HG03354 (cell line): ENCODE results near the gene DHX32.
A peak's percentile ranks its signal among the peaks of the same experiment; 100 is the strongest.

Source experiments
- ATAC-seq: cut with Tn5 transposase; IDR thresholded peaks from one replicate; pipeline ENCODE4 v1.9.1; 2021; ENCODE audit warnings: mild to moderate bottlenecking; ENCODE audit not compliant: unreplicated experiment, poor library complexity, severe bottlenecking

The DHX32 gene

DNA sequence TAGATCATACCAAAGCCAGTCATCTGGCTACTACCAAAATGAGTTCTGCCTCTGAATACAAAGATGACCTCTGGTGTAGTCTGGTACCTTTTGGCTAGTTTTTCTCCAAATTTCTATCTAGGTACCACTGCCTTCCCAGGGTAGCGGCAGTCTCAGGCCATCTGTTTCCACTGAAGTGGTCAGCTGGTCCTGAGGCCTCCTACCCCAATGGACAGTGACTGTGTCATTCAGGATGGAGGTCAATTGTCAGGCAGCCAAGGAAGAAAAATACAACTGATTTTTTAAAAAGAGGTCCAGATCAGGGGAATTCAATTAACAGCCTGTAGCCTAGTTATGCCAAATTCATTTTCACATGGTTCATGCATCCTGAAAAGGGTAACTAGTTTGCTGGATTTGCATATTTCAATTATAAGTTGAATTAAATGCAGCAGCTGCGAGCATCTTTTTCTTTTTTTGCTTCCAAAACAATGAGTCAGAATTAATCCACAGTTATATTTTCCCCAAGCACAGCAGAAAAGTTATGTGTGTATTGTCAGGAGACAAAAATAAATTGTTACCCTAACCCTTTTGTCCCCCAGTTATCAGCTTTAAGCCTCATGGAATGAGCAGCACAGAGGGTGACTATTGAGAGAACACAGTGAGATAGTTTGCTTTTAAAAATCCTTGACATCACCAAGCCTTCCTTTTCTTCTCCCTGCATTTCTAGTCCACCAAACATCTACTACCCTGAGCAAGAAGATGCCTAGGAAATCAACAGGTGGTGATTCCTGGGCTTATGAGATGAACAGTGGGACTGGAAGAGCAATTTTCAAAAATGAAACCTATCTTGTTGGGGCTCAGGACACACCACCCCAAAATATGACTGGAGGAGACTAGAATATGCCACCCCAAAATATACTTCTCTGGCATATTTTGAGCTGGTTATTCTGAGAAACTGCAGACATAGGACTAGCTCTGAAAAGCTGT lies 30.0 kb downstream of the DHX32 start:
- ATAC-seq: no peak

- no peak for ATAC-seq
These were observed 31.6 kb downstream of the DHX32 start for GRCh38 chr10:125849448-125849847.

DNA sequence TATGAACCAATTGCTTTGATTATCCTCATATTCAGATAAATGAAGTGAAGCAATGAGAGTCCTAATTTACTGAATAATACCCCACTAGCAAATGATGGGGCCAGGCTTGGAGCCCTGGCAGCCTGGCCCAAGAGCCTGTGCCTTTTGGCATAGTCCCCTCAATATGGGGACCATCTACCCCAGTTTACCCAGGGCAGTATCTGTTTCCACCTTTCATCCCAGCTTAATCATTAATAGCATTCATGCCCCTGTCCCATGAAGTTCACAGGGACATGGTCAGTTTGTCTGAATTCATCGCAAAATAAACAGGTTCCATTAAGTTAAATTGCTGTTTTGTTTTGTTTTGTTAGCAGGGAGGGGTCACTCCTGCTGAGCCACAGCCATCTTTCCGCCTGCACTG lies 32.2 kb downstream of the DHX32 start:
- no peak for ATAC-seq

- ATAC-seq: no peak
These were observed 32.7 kb downstream of the DHX32 start for GRCh38 chr10:125848371-125848770.

DNA sequence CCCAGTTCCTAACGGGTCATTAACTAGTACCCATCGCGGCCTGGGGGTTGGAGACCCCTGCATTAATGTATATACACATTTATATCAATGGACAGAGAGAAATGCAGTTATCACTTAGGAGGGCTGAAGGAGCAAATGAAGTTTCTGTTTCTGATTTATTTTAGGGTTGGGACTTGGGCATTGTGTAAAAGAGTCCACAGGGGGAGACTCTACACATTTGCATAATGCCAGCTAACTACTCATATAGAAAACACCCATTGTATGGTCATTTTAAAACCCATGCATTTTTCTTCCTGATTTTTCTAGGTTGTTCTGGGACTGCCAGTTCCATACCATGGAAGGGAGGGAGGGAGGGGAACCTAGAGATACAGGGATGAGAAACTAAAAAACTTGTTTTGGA lies 34.2 kb downstream of the DHX32 start:
- peak; percentile 62 for ATAC-seq

- ATAC-seq: no peak
These were observed 35.5 kb downstream of the DHX32 start for GRCh38 chr10:125845617-125846016.

DNA sequence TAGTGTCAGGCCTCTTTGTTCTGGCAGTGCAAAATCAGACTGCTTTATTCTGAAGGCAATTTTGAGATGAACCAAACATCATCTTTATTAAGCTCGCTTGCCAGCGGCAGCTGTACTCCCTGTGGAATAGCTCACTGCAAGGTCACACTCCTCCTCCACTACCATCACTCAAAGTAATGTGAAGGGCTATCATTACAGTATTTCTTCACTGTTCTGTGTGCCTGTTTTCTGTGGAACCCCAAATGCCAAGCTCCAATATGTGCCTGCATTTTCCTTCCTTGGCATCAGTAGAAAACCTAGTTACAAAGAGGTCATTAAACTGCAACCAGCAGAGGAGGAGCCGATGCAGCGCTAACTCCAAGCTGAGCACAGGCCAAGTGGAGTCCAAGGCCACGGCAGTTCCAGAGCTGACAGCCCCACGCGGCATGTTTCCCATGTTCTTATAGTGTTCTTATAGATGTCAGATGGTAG lies 36.3 kb downstream of the DHX32 start:
- ATAC-seq: no peak

DNA sequence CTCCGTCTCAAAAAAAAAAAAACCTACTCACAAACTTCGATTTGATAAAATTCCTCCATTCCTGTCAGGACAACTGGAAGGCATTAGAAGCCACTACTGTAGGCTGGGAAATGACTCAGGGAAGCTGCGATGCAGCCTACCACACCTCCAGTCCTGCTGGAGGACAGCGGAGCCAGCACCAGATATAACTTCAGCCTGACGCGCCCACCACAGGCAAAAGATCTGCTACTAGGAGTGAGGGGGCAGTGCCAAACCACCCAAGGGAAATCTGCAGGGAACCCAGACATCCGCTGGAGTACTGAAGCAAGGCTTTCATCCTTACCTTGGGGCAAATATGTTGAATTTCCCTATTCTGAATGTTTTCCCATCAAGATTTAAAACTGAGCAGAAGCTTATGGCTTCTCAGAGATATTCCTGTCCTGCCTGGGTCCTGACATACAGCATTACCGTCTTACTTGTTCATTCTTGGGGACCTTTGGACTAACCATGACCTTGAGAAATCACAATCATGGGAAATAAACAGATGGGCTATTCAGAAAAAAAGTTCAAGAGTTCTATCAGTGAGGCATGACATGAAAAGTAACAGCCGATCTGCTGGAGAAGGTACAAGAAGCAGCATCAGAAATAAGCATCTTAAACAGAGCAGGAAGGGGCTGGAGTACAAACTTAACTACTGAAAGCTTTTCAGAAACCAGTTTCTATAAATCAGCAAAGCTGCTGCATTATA lies 37.3 kb downstream of the DHX32 start:
- ATAC-seq: no peak

GRCh38 chr10:125840955-125841354 lies 40.1 kb downstream of the DHX32 start:
- no peak for ATAC-seq

DNA sequence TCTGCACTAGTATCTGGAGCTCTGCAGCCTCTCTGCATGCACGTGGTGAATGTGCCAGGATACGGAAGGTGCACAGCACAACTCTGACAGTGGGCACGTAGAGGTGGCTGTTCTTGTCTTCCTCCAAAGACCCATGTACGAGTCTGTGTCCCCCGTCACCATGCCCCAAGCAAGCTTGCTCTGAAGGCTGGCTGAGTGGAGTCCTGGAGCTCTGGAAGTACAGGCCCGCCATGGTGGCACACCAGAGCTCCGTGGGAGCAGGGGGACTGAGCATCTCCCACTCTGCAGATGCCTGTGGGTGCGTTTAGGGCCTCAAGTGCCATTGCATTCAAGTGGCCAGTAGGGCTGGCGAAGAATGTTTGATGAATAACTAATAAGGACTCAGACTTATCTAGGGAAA lies 40.7 kb downstream of the DHX32 start:
- ATAC-seq: no peak

GRCh38 chr10:125838802-125839575 lies 42.1 kb downstream of the DHX32 start:
- no peak for ATAC-seq

- no peak for ATAC-seq
These were observed 44.3 kb downstream of the DHX32 start for GRCh38 chr10:125836746-125837145.

DNA sequence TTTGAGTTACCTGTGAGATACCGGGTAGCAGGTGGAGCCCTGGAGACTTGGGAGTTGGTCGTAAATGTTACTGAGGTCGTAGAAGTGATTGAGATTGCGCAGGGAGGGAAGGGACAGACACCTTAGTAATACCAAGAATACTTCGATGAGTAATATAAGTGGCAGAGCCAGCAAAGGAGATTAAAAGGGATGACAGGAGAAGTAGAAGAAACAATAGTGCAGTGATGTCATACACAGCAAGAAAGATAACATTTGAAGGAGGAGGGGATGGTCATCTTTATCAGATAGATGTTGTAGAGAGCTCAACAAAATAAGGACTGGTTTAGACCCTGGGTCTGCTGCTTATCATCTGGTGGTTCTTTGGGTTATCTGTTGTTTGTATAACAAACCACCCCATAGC lies 52.8 kb downstream of the DHX32 start:
- ATAC-seq: no peak

GRCh38 chr10:125827133-125827532 lies 54.0 kb downstream of the DHX32 start:
- no peak for ATAC-seq

DNA sequence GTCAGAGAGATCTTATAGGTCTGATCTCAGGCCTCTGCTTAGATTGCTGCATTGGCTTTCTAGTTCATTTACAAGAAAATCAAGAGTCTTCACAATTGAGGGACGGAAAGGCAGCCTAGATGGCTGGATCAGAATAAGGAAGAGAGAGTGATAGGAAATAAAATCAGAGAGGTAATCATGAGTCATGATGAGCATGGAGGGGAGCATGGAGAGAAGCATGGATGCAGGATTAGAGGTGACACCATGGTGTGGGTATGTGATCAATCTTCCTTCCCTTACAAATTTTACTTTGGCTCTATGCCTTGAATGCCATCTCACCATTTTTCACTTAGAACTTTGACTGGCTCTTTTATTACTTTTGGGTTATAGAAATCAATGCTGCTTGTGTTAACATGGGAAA lies 56.4 kb downstream of the DHX32 start:
- no peak for ATAC-seq

DNA sequence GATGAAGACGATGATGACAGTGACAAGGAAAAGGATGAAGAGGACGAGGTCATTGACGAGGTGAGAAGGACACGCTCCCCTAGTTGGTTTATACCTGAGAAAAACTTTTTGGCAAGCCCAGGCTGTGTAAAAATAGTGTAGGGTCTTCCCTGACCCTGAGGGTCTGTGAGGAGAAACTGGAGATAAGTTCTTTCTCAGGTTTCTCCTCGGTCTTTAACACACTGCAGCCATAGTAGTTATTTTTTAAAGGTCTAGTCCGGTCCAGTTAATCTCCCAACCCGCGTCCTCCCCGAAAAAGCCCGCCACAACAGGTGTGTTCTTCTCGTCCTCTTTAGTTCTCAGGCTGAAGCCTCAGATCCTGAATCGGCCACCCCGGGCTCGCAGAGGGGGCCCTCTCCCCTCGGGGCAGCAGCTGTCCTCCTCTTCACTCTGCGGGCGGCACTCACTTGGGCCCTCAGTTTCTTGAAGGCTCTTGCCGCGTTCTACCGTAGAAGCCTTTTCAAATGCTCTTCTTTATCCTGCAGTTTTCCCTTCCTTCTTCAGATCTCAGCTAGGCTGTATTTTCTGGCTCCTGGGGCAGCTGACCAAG lies 57.3 kb downstream of the DHX32 start:
- ATAC-seq: peak; percentile 5

DNA sequence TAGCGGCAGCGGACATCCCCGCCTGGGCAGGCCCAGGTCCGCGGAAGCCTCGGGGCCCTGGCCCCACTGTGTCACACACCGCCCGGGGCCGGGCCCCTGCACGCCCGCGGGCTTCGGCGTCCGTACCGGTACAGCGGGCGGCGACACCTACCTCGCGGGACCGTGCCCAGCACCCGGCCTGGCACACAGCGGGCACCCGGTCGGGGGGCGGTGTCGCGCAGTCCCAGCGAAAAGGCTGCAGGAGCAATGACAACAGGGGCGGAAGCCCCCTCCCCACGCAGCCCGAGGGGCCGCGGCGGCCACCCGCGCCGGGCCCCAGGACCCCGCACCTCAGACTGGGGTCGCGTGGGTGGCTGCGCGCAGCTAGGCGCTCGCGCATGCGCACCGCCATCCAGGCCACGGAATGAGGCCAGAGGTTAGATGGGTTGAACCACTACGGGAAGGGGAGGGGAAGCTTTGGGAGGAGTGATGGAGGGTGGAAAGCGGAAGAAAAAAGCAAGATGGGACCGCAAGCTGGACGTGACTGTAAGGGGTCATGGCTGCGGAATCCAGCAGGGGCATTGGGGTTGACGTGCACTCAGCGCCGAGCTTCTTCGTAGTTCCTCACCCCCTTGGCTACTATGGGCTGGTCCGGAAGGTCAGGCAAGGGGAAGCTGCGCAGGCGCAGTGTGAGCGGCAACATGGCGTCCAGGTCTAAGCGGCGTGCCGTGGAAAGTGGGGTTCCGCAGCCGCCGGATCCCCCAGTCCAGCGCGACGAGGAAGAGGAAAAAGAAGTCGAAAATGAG lies 58.0 kb downstream of the DHX32 start, which contains the start of the genes BCCIP and UROS:
BCCIP (plus strand) TSS at position 669 of the 785 bp plus-strand sequence; CDS start at position 681, 12 bp downstream.
UROS (minus strand) TSS at position 381 of the 785 bp plus-strand sequence. CDS start 6,759 bp downstream, outside the sequence.
- ATAC-seq: peak; percentile 83

GRCh38 chr10:125820701-125821100 lies 60.4 kb downstream of the DHX32 start:
- ATAC-seq: peak; percentile 55
